ENCODE results near the gene C1orf198. TPM values are rescaled to one million over a fixed set of nuclear protein-coding genes. Genes with fewer than 3 reads are reported as not detected.

C1orf198 gene
- total RNA-seq, 1 donor from 2014 or later = 225 TPM

DNA sequence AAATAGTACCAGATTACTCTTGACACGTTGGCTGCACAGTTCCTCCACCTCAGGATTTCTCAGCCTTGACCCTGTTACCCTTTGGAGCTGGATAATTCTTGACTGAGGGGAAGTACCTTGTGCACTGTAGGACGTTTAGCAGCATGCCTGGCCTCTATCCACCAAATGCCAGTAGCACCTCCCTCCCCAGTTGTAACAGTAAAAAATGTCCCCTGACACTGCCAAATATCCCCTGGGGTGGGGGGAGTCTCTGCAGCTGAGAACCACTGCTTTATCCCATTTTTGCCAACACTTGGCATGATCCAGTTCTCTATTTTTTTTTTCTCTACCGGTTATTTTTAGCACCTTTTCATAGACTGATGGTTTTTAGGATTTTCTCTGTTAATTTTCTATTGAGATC, 34.0 kb downstream of the C1orf198 start:
- no peak overlapping the region for H3K27ac ChIP-seq
- intact Hi-C loops (cut with DNase I) = no loop called here
- H3K36me3 ChIP-seq = peaks cover 22 to 26% of the 10 kb centered on the region in 2 donors
- DNase-seq (ENCODE audit: low spot score in 2 of 2) = no peak
- no peak overlapping the region for H3K4me3 ChIP-seq
- TF ChIP-seq CTCF (IDR thresholded peaks at IDR 0.05) = no peak
- H3K4me1 ChIP-seq = peaks cover 0 to 19% of the 10 kb centered on the region in 2 donors
- H3K9me3 ChIP-seq = no peaks in the 10 kb centered on the region
- H3K27me3 ChIP-seq = no peaks in the 10 kb centered on the region

GRCh38 chr1:230833511-230833910, 34.8 kb downstream of the C1orf198 start:
- no peaks in the 10 kb centered on the region for H3K9me3 ChIP-seq
- intact Hi-C loops (cut with DNase I) = no loop called here
- H3K4me1 ChIP-seq = peaks cover 0 to 20% of the 10 kb centered on the region in 2 donors
- no peak overlapping the region for H3K27ac ChIP-seq
- H3K27me3 ChIP-seq = no peaks in the 10 kb centered on the region
- DNase-seq (ENCODE audit: low spot score in 2 of 2) = no peak
- H3K36me3 ChIP-seq = peaks cover 18% of the 10 kb centered on the region in 2 donors
- TF ChIP-seq CTCF (IDR thresholded peaks at IDR 0.05) = no peak
- H3K4me3 ChIP-seq = no peak overlapping the region

GRCh38 chr1:230832476-230832875, 35.8 kb downstream of the C1orf198 start:
- no peak for TF ChIP-seq CTCF (IDR thresholded peaks at IDR 0.05)
- intact Hi-C loops (cut with DNase I) = no loop called here
- Histone ChIP-seq H3K4me1 (peaks cover 5 to 30% of the 10 kb centered on the region in 2 donors), H3K4me3 (no peak overlapping the region), H3K27ac (no peak overlapping the region), H3K27me3 (no peaks in the 10 kb centered on the region), H3K36me3 (peaks cover 8% of the 10 kb centered on the region in 2 donors), H3K9me3 (no peaks in the 10 kb centered on the region)
- peak in 1 of 2 donors; percentile 45 for DNase-seq (ENCODE audit: low spot score in 2 of 2)

DNA sequence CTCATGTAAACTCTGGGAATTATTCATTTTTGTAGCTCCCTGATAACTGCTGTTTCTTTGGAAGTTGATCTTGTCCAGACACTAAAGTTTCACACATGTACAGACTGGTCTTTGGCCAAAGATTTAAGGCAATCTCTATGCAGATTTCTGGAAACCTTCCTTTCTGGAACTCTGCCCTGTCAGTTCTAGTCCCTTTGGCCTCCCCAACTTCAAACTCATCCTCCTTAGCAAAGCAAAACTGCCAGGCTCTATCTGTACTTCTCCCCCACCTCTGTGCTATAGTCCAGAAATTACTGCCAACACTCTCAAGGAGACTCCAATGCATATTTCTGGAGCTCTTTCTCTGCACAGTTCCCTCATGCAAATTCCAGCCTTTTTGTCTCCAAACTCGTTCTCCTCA, 36.5 kb downstream of the C1orf198 start:
- TF ChIP-seq CTCF (IDR thresholded peaks at IDR 0.05) = no peak
- DNase-seq (ENCODE audit: low spot score in 2 of 2) = no peak
- peaks cover 12 to 37% of the 10 kb centered on the region in 2 donors for H3K4me1 ChIP-seq
- H3K27ac ChIP-seq = peak overlapping the region in 1 of 2 donors; percentile 4
- H3K27me3 ChIP-seq = no peaks in the 10 kb centered on the region
- H3K36me3 ChIP-seq = peaks cover 1% of the 10 kb centered on the region in 2 donors
- no peaks in the 10 kb centered on the region for H3K9me3 ChIP-seq
- H3K4me3 ChIP-seq = no peak overlapping the region
- intact Hi-C loops (cut with DNase I) = no loop called here

DNA sequence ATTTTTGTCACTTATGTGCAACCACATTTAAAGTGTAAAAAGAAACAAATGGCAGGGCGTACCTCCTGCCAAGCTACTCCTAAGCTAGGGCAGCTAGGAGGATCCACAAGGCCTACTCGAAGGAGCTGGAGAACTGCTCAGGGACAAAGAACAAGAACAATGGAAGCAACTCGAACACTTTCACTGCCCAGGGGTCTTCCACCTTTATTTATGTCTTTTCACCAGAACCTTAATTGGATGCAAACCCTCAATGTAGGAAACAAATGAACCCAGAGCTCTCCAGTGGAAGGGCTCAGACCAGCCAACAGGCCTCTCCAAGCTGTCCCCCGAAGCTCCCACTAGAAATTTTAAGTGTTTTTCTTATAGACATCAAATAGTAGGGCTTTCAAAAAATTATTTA, 39.9 kb downstream of the C1orf198 start:
- H3K27ac ChIP-seq = peak overlapping the region; percentile 90 to 94
- no peaks in the 10 kb centered on the region for H3K27me3 ChIP-seq
- no peaks in the 10 kb centered on the region for H3K36me3 ChIP-seq
- H3K9me3 ChIP-seq = no peaks in the 10 kb centered on the region
- peaks cover 24 to 56% of the 10 kb centered on the region in 2 donors for H3K4me1 ChIP-seq
- H3K4me3 ChIP-seq = no peak overlapping the region
- DNase-seq (ENCODE audit: low spot score in 2 of 2) = no peak
- no peak for TF ChIP-seq CTCF (IDR thresholded peaks at IDR 0.05)
- intact Hi-C loops (cut with DNase I) = no loop called here

DNA sequence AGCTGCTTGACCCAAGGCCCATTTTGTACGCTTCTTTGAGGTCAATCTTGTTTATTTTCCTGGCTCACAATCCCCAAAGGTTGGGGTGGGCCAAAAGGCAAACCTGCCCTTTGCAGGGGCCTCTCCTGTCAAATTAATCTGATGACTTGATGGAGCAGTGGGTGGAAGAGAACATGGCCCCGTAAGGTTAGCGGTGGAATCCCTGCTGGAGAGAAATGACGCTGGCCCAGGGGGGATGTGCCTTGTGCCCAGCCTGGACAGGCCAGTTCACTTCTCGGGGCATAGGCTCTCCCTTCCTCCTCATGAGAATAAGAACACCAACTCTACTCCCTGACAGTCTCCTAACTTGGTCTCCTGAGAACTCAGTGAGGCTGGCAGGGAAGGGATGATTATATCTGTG, 40.5 kb downstream of the C1orf198 start:
- no peak for TF ChIP-seq CTCF (IDR thresholded peaks at IDR 0.05)
- H3K27me3 ChIP-seq = no peaks in the 10 kb centered on the region
- H3K4me1 ChIP-seq = peaks cover 24 to 60% of the 10 kb centered on the region in 2 donors
- H3K27ac ChIP-seq = peak overlapping the region; percentile 90 to 94
- H3K4me3 ChIP-seq = no peak overlapping the region
- H3K36me3 ChIP-seq = no peaks in the 10 kb centered on the region
- H3K9me3 ChIP-seq = no peaks in the 10 kb centered on the region
- intact Hi-C loops (cut with DNase I) = no loop called here
- DNase-seq (ENCODE audit: low spot score in 2 of 2) = peak in 1 of 2 donors; percentile 62
